Hindlimb muscle (tissue), 1 donor: ENCODE results near the gene ATG7. TPM values are rescaled to one million over a fixed set of nuclear protein-coding genes. Genes with fewer than 3 reads are reported as not detected.
"Not testable (repeated sequence)": the region's sequence is repeated elsewhere in the genome, so short reads cannot be mapped to it uniquely, and the experiment has no call there.

ENCODE experiments used
- DNase-seq: peaks from one replicate; pipeline ENCODE4 v3.0.0-alpha.2; 2013
- polyA plus RNA-seq: library from polyadenylated mRNA; unstranded; fragments of 120-200 nt; gene quantifications from one replicate; pipeline ENCODE4 v1.2.1, GENCODE V29; 2013; ENCODE audit not compliant: insufficient read length

Gene ATG7
- polyA plus RNA-seq, 1 donor, result 15.0 TPM

DNA sequence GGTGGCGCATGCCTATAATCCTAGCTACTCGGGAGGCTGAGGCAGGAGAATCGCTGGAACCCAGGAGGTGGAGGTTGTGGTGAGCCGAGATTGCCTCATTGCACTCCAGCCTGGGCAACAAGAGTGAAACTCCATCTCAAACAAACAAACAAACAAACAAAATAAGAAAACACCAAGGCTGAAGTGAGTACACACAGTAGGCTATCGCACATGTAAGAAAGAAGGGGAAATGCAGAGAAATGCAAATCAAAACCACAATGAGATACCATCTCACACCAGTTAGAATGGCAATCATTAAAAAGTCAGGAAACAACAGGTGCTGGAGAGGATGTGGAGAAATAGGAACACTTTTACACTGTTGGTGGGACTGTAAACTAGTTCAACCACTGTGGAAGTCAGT lies 322.8 kb downstream of the ATG7 start:
- not testable (repeated sequence) for DNase-seq

- no peak for DNase-seq
Measured at GRCh38 chr3:11596387-11596786, 324.2 kb downstream of the ATG7 start.

- DNase-seq, result no peak
Measured at GRCh38 chr3:11600501-11601282, 328.5 kb downstream of the ATG7 start.

GRCh38 chr3:11601446-11602238 lies 329.4 kb downstream of the ATG7 start:
- no peak for DNase-seq

GRCh38 chr3:11602239-11602840 lies 330.1 kb downstream of the ATG7 start:
- no peak for DNase-seq

DNA sequence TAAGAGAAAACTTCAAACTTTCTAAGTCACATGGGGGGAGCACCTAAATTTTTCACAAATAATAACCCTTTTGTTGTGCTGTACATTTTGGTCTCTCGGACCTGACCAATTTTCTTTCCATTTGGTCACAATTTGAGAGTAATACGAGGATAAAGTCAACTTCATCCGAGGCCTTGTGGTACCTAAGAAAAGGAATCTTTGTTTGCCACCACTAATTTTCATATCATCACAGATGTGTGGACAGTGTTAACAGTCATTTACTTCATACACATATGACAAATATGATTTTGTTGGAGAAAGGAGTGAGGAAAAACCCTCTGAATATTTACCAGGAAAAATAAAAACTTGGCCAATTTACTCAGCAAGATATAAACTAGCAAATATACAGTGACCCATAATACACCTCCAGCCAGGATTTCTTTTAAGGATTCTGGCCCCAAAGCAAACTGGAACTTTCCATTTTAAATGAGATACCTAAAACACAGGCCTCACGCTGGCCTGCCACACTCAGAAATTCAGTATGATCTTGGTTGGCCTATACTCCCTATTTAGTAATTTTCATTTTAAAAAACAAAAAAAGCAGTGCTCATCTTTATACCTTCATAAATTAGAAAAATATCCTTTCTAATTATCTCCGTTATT lies 330.8 kb downstream of the ATG7 start:
- DNase-seq, result no peak

DNA sequence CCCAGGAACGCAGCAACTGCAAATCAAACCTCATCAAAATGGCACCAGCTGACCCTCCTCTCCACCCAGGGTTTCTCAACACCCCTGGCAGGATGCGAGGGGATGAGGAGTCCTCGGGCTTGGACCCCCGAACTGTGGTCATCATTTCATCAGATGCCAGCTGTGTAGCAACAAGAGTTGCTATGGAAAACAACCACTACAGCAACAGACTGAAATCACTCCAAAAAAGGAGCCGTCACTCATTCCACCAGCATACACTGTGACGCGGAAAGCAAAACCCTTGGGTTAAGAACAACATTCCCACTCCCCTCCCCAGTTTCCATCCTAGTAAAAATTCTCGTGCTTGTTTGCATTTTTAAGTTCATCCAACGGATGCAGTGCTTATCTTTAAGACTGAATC lies 331.4 kb downstream of the ATG7 start:
- no peak for DNase-seq

DNA sequence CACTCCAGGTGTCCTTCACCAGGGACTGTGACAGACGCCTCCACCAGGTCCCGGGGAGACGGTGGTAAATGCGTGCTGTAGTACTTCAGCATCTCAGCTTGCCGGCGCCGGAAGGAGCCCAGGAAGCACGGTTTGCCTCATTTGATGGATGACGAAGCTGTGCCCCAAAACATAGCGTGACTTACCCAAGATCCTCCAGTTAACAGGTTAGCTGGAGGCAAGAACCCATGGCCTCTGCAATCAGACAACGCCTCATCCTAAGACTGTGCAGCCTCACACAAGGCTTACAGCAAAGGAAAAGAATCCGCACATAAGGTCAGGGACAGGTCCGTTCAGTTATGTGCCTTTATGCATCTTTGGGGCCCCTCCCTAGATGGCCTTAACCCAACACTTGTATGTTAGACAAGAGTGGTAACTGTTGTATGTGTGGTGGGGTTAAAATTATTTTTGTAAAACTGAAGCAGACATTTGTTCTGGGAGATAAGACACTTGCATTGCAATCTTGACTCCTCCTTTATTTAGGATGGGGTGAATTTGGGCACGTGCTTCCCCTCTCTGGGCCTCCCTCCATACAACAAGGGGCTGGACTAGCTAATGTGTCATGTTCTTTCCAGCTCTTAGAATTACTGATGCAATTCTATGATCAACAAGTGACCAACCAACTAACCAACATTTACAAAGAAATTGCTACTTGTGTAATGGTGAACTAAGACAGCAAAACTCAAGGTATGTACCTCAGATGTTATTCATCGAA lies 332.1 kb downstream of the ATG7 start:
- no peak for DNase-seq

DNA sequence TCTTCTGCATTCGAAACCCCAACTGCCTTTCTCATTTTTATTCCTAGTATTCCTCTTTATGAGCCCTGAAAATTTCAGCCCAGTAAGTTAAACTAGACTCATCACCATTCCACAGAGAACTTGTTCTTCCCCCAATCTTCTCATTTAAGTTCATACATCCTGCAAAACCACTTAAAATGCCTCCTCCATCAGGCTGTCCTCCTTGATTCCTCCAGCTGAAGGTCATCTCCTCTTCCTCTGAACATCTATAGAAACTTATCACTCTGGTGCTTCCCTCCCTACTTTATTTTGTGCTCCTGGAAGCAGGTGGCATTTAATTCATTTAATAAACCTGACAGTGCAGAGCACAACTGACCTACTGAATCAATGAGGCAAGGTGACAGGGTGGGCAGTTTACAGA lies 333.2 kb downstream of the ATG7 start:
- DNase-seq, result no peak

- no peak for DNase-seq
Measured at GRCh38 chr3:11606090-11606784, 334.0 kb downstream of the ATG7 start.

DNA sequence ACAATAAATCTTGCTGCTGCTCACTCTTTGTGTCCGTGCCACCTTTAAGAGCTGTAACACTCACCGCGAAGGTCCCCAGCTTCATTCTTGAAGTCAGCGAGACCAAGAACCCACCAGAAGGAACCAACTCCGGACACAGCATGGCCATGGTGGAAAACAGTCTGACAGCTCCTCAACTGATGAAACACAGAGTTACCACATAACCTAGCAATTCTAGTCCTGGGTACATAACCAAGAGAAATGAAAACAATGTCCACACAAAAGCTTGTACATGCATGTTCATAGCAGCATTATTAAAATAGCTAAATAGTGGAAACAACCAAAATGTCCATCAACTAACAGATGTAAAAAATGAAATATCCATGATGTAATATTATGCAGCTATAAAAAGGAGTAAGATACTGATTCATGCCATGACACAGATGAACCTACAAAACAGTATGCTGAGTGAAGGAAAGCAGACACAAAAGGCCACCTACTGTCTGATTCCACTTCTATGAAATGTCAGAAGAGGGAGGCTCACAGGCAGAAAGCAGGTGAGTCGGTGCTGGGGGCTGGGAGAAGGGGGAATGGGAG lies 334.8 kb downstream of the ATG7 start:
- no peak for DNase-seq

Other genes with a start within 250 kb of the ATG7 start
- gene HRH1, start 117.9 kb upstream of the ATG7 start, polyA plus RNA-seq, result 3.4 TPM